ENCODE measurements around the gene SLC8B1.

SLC8B1 gene

DNA sequence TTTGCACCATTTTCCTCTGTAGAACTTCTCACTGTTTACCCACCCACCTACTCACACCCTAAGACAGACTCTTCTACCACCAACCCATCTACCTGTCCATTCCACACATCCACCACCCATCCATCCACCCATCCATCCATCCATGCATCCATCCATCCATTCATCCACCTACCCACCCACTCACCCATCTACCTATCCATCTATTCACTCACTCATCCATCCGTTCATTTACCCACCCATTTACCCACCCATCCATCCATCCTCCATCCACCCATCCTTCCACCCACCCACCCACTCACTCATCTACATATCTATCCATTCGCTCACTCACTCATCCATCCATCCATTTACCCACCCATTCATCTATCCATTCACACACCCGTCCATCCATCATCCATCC, 38.5 kb upstream of the SLC8B1 start:
- H3K4me3 ChIP-seq (replicated peaks; ENCODE audit: low read depth, low read length) = no peak overlapping the region
- TF ChIP-seq, protein P1, sequence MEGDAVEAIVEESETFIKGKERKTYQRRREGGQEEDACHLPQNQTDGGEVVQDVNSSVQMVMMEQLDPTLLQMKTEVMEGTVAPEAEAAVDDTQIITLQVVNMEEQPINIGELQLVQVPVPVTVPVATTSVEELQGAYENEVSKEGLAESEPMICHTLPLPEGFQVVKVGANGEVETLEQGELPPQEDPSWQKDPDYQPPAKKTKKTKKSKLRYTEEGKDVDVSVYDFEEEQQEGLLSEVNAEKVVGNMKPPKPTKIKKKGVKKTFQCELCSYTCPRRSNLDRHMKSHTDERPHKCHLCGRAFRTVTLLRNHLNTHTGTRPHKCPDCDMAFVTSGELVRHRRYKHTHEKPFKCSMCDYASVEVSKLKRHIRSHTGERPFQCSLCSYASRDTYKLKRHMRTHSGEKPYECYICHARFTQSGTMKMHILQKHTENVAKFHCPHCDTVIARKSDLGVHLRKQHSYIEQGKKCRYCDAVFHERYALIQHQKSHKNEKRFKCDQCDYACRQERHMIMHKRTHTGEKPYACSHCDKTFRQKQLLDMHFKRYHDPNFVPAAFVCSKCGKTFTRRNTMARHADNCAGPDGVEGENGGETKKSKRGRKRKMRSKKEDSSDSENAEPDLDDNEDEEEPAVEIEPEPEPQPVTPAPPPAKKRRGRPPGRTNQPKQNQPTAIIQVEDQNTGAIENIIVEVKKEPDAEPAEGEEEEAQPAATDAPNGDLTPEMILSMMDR (IDR thresholded peaks at IDR 0.05; ENCODE audit: low read depth, low read length, missing control alignments) = no peak
- no peak for DNase-seq (ENCODE audit: extremely low read depth, low read depth)

DNA sequence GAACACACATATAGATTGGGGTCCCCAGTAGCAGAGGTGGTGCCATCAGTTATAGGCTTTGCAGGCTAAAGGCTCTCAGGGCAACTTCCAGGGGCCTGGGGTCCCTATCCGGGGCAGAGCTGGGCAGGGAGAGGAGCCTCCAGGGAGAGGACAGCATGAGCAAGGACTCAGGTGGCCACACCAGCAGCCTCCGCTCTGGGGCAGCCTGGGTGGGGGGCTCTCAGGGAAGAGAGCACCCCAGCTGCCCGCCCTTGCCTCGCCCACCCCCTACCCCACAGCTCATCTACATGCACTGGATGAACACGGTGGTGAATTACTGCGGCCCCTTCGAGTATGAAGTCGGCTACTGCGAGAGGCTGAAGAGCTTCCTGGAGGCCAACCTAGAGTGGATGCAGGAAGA, 37.5 kb upstream of the SLC8B1 start:
- no peak overlapping the region for H3K4me3 ChIP-seq (replicated peaks; ENCODE audit: low read depth, low read length)
- TF ChIP-seq, protein P1 (IDR thresholded peaks at IDR 0.05; ENCODE audit: low read depth, low read length, missing control alignments) = no peak
- DNase-seq (ENCODE audit: extremely low read depth, low read depth) = no peak

DNA sequence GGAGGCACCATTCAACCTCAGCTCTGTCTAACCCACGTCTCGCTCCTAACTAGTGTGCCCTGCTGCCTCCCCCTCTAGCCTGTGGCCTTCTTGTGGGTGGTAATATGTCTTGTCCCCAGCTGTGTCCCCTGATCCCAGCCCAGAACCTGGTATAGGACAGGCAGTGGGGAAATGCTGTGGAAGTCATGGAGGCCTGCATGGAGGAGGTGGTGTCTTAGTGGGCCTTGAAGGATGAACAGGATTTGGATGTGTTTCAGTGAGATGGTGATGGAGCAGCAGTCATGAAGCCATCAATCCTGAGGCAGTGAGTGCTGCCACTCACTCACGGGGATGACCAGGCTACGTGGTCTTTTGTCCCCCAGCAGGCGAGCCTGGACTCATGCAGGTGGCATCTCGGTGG, 36.9 kb upstream of the SLC8B1 start:
- no peak for DNase-seq (ENCODE audit: extremely low read depth, low read depth)
- no peak overlapping the region for H3K4me3 ChIP-seq (replicated peaks; ENCODE audit: low read depth, low read length)
- TF ChIP-seq, protein P1 (IDR thresholded peaks at IDR 0.05; ENCODE audit: low read depth, low read length, missing control alignments) = no peak

DNA sequence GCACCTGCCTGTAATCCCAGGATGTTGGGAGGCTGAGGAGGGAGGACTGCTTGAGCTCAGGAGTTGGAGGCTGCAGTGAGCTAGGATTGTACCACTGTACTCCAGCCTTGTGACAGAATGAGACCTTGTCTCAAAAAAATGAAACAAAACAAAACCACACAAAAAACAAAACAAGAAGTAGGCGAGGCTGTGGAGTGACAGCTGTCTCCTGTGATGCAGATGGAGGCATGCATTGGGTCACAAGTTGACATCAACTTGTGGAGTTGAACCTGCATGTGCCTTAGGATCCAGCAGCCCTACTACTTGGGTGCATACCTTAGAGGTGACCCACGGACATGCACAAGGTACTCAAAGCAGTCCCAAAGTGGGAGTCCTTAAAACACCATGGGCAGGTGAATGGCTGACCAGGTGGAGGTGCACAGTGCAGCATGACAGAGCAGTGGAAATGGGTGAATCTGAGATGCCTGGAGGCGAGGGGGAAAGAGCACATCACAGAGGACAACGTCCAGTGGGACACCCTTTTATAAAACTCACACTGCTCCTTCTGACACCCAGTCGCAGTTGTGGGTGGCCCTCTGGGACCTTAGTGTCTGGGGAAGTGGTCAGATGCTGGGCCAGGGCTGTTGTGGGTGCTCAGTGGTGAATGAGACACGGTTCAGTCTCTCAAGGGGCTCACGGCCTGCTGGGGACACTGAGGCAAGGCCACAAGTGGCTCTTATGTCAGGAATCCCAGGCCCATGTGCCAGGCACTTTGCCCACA, 36.2 kb upstream of the SLC8B1 start:
- no peak for DNase-seq (ENCODE audit: extremely low read depth, low read depth)
- TF ChIP-seq, protein P1 (IDR thresholded peaks at IDR 0.05; ENCODE audit: low read depth, low read length, missing control alignments) = no peak
- H3K4me3 ChIP-seq (replicated peaks; ENCODE audit: low read depth, low read length) = no peak overlapping the region

DNA sequence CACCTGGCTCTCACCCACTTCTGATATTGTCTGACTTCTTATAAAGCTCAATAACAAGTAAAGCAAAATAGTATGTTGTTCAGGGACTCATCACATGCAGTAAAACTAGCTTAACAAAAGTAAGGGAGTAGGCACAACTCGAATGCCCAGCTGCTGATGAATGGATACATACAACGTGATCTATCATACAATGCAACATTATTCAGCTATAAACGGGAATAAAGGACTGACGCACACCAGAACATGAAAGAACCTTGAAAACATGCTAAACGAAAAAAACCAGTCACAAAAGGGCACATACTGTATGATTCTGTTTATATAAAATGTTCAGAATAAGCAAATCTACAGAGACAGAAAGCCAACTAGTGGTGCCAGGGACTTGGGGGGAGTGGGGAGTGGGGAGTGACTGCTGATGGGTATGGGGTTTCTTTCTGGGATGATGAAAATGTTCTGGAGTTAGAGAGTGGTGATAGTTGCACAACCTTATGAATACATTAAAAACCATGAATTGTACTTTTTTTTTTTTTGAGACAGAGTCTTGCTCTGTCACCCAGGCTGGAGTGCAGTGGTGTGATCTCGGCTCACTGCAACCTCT, 34.6 kb upstream of the SLC8B1 start:
- no peak for DNase-seq (ENCODE audit: extremely low read depth, low read depth)

DNA sequence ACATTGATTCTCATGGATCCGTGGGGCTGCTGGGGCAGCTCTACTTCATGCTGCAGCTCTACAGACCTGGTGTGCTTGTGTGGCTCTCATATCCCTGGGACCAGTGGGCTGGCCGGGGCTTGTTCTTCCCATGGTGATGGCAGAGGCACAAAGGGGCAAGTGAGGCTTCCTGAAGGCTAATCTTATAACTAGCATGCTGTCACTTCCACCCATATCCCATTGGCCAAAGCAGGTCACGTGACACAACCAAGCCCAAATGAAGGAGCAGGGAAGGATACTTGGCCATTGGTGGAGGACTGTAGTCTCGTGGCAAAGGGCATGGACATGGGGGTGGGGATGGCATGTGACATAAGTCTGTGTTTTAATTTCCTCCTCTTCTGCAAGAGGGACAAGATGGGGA, 33.4 kb upstream of the SLC8B1 start:
- TF ChIP-seq, protein P1 (IDR thresholded peaks at IDR 0.05; ENCODE audit: low read depth, low read length, missing control alignments) = no peak
- no peak for DNase-seq (ENCODE audit: extremely low read depth, low read depth)
- no peak overlapping the region for H3K4me3 ChIP-seq (replicated peaks; ENCODE audit: low read depth, low read length)

More for the DNA sequence above, 34.6 kb upstream of the SLC8B1 start:
- TF ChIP-seq, protein P1 (IDR thresholded peaks at IDR 0.05; ENCODE audit: low read depth, low read length, missing control alignments) = no peak
- H3K4me3 ChIP-seq (replicated peaks; ENCODE audit: low read depth, low read length) = no peak overlapping the region
